NCI-H2227 (cell line): Measurements from ENCODE around the gene PRELID1.

ENCODE experiments used
- DNase-seq: peaks from one replicate; lab custom pipeline; 2025; ENCODE audit not compliant: unreplicated experiment; lab: John Stamatoyannopoulos, UW

The PRELID1 gene

GRCh38 chr5:177355868-177356168 is 52.2 kb downstream of the PRELID1 start:
- DNase-seq: no peak
